NCI-H146 (cell line): Measurements from ENCODE around the gene TSHZ2.

Source experiments
- DNase-seq: peaks from one replicate; lab custom pipeline; 2025; lab: John Stamatoyannopoulos, UW

TSHZ2 gene

DNA sequence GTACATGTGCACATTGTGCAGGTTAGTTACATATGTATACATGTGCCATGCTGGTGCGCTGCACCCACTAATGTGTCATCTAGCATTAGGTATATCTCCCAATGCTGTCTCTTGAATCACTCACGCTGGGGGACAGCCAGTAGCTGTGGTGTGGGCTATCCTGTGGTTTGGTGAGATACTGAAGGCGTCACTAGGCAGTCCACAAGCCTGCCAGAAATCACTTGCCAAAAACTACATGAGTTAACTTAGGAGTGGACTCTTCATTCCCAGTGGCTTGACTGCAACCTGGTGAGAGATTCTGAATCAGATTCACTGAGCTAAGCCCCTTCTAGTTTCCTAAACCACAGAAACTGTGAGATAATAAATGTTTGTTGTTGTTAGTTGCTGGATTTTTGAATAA, 191.3 kb downstream of the TSHZ2 start:
- DNase-seq = no peak

GRCh38 chr20:53164072-53164471, 191.9 kb downstream of the TSHZ2 start:
- DNase-seq = no peak

GRCh38 chr20:53165452-53165851, 193.3 kb downstream of the TSHZ2 start:
- no peak for DNase-seq

DNA sequence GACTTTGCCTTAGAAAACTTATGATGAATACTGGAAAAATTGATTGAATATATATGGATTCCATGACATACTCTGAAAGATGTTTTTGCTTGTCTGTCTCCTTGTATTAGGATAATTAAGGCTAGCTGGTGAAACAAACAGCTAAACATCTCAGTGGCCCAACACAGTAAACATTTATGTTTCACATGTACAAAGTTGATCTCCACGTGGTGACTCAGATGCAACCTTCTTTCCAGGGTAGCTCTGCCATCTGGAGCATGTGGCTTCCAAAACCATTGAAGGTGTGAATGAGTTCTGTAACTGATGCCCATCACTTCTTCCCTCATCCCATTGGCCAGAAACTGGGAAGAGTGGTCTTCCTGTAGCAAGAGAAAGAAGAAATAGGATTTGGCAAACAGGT, 196.3 kb downstream of the TSHZ2 start:
- DNase-seq = no peak

- DNase-seq = no peak
These were observed 198.0 kb downstream of the TSHZ2 start for GRCh38 chr20:53170196-53170595.

- no peak for DNase-seq
These were observed 198.9 kb downstream of the TSHZ2 start for GRCh38 chr20:53171065-53171464.

- no peak for DNase-seq
These were observed 202.3 kb downstream of the TSHZ2 start for GRCh38 chr20:53174454-53174853.

- DNase-seq = peak; percentile 8
These were observed 203.1 kb downstream of the TSHZ2 start for GRCh38 chr20:53175135-53175780.

- DNase-seq = peak; percentile 81
These were observed 204.0 kb downstream of the TSHZ2 start for GRCh38 chr20:53176134-53176533.

- no peak for DNase-seq
These were observed 205.5 kb downstream of the TSHZ2 start for GRCh38 chr20:53177687-53178086.

DNA sequence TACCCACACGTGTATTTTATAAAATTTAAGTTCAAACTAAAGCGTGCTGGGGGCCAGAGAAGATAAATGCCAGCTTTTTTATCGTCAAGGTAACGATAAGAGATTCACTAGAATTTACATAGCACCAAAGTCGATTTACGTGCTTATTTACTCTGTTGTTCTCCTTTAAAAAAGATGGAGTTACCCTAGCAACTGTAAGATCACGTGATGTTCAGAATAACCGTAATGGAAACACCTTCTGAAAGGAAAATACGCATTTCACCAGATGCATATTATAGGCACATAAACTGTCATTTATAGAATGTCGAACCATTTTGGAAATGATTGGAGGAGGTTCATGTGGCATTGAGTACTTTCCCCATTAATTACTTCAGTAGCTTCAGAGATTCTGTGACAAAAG, 207.6 kb downstream of the TSHZ2 start:
- DNase-seq = no peak

DNA sequence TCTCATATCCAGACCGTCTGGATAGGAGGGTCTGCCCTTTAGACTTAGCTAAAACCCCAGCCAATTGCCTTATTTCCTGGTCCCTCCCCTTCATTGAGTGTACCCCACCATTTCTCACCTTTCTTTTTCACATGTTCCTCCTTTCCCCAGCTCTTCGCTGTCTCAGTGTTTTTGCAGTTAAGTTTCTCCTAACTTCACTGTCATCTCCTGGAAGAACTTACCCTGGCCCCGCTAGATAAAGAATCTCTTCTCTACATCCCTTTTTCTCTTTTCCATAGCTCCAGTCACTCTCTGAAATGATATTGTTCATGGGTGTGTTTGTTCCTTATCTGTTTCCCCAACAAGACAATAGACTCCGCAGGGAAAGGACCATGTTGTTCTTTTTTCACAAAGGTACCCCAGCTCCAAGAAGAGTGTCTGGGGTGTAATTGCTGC, 208.8 kb downstream of the TSHZ2 start:
- no peak for DNase-seq

- DNase-seq = no peak
These were observed 209.8 kb downstream of the TSHZ2 start for GRCh38 chr20:53181866-53182376.

- DNase-seq = no peak
These were observed 211.0 kb downstream of the TSHZ2 start for GRCh38 chr20:53183181-53183580.

DNA sequence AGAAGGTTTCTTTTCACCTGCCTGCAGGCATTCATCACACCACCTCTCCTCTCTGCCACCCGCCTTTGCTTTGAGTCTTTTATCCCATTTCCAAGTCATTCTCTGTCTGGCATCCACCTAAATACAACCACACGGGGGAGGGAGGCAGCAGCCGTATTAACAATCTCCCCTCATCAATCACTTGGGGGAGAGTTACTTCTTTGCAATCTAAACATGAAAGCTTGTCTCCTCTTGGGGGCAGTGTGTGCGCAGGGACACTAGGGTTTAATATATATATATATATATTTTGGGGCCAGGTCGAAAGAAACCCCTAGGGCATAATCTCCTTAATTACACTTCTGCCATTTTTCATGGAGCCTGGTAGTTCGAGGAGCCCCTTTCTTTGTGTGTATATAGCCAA, 214.5 kb downstream of the TSHZ2 start:
- DNase-seq = peak; percentile 14

DNA sequence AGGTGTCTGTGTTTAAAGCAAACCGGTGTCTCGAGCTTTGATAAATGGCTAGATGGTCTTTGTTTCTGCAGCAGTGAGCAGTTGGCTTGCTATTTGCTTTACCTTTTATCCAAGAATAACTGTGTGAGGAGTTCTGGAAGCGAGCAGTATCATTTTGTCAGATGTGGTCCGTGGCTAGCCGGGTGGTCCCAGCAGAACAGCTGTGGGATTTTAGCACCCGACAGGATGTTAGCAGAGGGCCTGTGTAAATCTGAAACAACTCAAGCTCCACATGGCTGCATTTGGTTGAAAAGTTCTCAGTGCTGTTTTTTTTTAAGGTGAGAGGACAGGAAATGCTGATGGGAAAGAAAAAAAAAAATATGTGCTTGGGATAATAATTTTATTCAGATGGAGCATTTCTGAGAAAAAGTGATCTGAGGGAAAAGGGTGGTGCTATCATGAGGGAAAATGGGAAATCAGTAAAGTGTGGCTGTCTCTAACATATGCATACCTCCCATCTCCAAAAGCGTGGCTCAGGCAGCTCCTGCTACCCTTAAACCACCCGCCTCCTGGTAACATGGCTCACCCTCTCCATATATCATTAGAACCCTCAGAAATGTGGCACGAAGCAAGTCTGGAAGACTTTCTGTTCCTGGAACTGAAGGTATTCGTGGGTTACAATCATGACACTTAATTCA, 215.4 kb downstream of the TSHZ2 start:
- DNase-seq = no peak

GRCh38 chr20:53190225-53190624, 218.1 kb downstream of the TSHZ2 start:
- DNase-seq = no peak

DNA sequence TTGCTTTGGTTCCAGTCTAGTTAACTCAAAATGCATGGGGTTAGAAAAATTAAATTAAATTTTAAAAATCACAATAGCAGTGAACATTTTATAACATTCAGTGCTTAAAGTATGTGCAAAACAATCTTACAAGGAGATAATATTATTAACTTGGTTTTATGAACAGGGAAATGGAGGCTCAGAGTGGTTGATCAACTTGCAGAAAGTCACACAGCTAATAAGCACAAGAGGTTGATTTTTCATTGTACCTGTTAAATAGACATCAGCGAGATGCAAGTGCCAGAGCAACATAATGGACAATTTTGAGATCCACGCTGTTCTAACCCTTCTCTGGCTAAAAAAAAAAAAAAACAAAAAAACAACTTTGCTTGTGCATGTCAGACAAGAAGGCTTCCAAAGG, 219.8 kb downstream of the TSHZ2 start:
- DNase-seq = no peak

DNA sequence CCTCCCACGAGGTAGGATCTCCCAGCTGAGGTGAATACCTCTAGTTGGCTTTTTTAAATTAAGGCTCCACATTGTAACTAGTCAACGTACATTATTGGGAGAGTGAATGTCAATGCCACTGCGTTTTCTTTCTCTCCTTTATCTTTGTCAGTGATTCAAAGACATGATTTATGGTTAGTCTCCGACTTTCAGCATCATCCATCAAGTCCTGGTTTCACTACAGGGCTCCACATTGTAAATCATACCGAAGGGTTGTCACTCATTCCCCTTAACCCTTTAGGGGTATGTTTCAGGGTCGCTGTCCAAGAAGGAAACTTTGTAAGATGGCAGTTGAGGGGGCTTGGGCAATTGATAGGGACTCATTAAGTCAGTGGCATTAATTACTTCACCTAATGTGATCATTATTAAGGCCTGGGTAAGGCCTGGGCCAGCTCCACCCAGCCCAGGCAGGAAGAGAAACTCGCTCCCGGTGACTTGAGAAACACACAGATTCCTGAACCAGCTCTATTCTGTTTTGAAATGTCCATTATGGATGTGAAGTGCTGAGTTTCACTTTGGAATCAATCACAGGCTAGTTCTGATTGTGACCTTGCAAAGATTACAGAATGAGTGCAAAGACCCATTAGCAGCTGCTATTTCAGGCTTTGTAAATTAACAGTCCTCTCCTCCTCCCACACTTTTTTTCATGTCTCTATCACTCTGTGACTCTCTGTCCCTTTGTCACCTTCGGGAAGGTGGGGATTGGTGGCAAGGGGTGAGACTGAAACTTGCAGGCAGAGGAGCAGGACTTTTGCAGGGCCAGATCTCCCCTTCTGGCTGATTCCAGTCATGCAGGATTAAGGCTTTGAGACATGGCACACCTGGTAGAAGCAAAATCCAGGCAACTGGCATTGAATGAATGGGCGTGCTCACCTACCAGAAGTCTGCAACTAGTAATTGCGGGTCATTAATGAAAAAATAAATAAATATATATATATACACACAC, 222.4 kb downstream of the TSHZ2 start:
- no peak for DNase-seq

GRCh38 chr20:53195876-53196610, 223.9 kb downstream of the TSHZ2 start:
- no peak for DNase-seq

GRCh38 chr20:53201588-53201987, 229.4 kb downstream of the TSHZ2 start:
- no peak for DNase-seq

DNA sequence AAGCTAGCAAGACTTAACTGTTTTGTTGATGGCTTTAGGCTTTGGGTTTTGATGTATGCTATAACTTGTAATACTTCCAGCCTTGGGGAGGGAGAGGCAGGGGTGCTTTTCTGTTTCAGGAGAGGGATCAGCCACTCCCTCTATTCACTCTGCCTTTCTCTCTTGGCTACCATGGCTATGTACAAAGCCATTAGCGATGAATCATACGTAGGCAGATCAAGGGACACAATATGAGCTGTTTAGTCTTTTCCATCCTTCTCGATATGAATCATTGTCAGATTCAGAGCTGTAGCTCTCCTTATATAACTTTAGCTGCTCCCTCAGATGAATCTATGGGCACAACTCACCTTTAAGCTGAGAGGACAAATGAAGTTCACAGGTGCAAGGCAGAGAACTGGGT, 230.6 kb downstream of the TSHZ2 start:
- DNase-seq = peak; percentile 26
